IPS-20b (cell line): ENCODE measurements around the gene KCNN1.

ENCODE experiments used
- H3K27ac ChIP-seq: one replicate; pipeline ENCODE4 v1.5.1; 2013; ENCODE audit warnings: low read length
- H3K27me3 ChIP-seq: 2 replicates; pipeline ENCODE4 v1.6.1; 2013; ENCODE audit warnings: mild to moderate bottlenecking, low read length, inconsistent platforms; ENCODE audit not compliant: insufficient read depth
- H3K36me3 ChIP-seq: 2 replicates; pipeline ENCODE4 v1.6.1; 2013; ENCODE audit warnings: low read depth, mild to moderate bottlenecking, inconsistent platforms, low read length, moderate library complexity; ENCODE audit not compliant: insufficient read depth
- H3K4me1 ChIP-seq: 2 replicates; pipeline ENCODE4 v1.6.1; 2013; ENCODE audit warnings: mild to moderate bottlenecking, control low read depth, inconsistent platforms, low read length, moderate library complexity; ENCODE audit not compliant: insufficient read depth
- H3K4me3 ChIP-seq: 2 replicates; pipeline ENCODE4 v1.5.1; 2013; ENCODE audit warnings: mild to moderate bottlenecking, low read length, inconsistent platforms
- H3K9ac ChIP-seq: 2 replicates; pipeline ENCODE4 v1.6.1; 2013; ENCODE audit warnings: low read depth, mild to moderate bottlenecking, inconsistent platforms, low read length, moderate library complexity
- H3K9me3 ChIP-seq: 2 replicates; pipeline ENCODE4 v1.6.1; 2013; ENCODE audit warnings: mild to moderate bottlenecking, low read depth, low read length, inconsistent platforms; ENCODE audit not compliant: insufficient read depth

The KCNN1 gene

DNA sequence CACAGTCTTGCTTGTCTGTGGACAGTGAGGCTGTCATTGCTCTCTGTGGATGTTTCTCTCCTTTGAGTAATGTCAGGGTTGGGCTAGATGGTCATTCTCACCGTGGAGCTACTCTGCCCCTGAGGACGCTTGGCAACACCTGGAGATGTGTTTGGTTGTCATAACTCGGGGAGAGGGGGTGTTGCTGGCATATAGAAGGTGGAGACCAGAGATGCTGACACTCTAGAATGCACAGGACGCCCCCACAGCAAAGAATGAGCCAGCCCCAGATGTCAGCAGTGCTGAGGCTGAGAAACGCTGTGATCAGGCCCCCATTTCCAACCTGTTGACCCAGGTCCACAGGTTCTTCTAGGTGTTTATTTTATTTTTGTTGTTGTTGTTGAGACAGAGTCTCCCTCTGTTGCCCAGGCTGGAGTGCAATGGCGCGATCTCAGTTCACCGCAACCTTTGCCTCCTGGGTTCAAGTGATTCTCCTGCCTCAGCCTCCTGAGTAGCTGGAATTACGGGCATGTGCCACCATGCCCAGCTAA, 29.5 kb upstream of the KCNN1 start:
- H3K36me3 ChIP-seq: peaks cover 9% of the 10 kb centered on the region
- H3K4me1 ChIP-seq: no peaks in the 10 kb centered on the region
- H3K27me3 ChIP-seq: no peaks in the 10 kb centered on the region
- H3K27ac ChIP-seq: no peak overlapping the region
- no peak overlapping the region for H3K9ac ChIP-seq
- H3K4me3 ChIP-seq: no peak overlapping the region
- H3K9me3 ChIP-seq: no peaks in the 10 kb centered on the region

DNA sequence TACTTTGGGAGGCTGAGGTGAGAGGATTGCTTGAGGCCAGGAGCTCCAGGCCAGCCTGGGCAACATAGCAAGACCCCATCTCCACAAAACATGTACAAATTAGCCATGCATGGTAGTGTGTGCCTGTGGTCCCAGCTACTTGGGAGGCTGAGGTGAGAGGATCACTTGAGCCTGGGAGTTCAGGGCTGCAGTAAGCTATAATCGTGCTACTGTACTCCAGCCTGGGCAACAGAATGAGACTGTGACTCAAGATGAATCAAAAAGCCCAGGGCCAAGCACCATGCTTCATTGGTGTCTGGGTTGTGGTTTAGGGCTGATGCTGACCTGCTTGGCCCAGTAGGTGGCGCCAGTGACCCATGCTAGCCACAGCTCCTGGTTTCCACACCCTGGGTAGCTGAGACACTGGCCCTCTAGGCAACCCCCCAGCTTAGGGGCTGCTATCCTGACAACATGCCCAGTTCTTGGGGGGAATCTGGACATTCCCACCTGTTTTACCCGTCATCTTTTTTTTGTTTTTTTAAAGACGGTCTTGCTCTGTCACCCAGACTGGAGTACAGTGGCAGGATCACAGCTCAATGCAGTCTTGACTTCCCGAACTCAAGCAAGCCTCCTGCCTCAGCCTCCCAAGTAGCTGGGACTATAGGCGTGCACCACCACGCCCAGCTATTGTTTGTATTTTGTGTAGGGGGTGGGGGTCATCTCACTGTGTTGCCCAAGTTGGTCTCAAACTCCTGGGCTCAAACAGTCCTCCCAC, 28.6 kb upstream of the KCNN1 start:
- H3K9me3 ChIP-seq: no peaks in the 10 kb centered on the region
- no peak overlapping the region for H3K9ac ChIP-seq
- H3K4me3 ChIP-seq: no peak overlapping the region
- peaks cover 9% of the 10 kb centered on the region for H3K36me3 ChIP-seq
- H3K4me1 ChIP-seq: no peaks in the 10 kb centered on the region
- no peak overlapping the region for H3K27ac ChIP-seq
- H3K27me3 ChIP-seq: no peaks in the 10 kb centered on the region

DNA sequence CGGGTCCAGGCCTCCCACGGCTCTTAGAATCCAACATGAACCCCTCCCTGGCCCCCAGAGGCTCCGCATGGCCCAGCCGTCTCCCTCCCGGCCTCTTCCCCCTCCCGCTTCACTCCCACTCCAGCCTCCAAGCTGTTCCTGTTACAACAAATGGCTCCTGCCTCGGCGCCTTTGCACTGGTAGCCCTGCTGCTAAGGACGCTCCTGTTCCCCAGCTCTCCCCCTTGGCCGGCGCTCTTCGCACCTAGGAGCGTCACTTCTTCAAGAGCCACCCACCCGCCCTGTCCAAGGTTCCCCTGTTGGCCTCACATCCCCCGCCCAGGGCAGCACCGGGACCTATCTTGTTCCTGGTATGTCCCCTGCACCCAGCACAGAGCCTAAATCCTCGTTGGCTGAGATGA, 24.7 kb upstream of the KCNN1 start:
- no peak overlapping the region for H3K4me3 ChIP-seq
- peaks cover 3% of the 10 kb centered on the region; the same call in 1 of the 2 replicates for H3K4me1 ChIP-seq
- no peaks in the 10 kb centered on the region for H3K27me3 ChIP-seq
- 0 out of 2 replicates have a peak overlapping the region, but pooled peaks have one; percentile 42 for H3K9ac ChIP-seq
- H3K9me3 ChIP-seq: no peaks in the 10 kb centered on the region
- H3K36me3 ChIP-seq: peaks cover 13% of the 10 kb centered on the region
- no peak overlapping the region for H3K27ac ChIP-seq

DNA sequence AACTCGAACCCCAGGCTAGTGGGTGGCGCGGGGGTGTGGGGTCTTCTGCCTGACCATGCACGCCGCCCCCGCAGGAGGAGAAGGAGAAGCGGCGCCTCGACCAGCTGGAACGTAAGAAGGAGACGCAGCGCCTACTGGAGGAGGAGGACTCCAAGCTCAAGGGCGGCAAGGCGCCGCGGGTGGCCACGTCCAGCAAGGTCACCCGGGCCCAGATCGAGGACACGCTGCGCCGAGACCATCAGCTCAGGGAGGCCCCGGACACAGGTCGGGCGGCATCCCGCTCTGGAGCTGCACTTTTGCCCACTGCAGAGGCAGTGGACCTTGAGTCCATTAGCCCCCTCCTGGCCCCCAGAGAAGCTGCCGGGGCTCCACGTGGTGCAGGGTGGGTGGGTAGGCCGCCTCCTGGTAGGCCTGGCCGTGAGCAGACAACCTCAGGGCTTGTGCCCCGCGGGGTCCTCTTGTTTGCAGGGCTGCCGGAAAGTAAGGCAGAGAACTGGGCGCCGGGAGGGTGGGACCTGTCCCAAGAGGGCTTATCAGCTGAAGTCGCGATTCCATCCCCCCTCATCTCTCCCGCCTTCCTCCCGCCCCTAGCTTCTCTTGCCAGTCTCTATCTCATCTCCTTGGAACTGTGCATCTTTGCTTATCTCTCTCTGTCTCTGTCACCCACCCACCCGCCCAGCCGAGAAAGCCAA, 24.2 kb upstream of the KCNN1 start:
- Histone ChIP-seq H3K4me3 (no peak overlapping the region; the same call in 1 of the 2 replicates), H3K27me3 (no peaks in the 10 kb centered on the region), H3K27ac (no peak overlapping the region), H3K9me3 (no peaks in the 10 kb centered on the region), H3K4me1 (peaks cover 4% of the 10 kb centered on the region; the same call in 1 of the 2 replicates), H3K36me3 (peaks cover 13% of the 10 kb centered on the region), H3K9ac (peak overlapping the region; percentile 42; the same call in 1 of the 2 replicates)

DNA sequence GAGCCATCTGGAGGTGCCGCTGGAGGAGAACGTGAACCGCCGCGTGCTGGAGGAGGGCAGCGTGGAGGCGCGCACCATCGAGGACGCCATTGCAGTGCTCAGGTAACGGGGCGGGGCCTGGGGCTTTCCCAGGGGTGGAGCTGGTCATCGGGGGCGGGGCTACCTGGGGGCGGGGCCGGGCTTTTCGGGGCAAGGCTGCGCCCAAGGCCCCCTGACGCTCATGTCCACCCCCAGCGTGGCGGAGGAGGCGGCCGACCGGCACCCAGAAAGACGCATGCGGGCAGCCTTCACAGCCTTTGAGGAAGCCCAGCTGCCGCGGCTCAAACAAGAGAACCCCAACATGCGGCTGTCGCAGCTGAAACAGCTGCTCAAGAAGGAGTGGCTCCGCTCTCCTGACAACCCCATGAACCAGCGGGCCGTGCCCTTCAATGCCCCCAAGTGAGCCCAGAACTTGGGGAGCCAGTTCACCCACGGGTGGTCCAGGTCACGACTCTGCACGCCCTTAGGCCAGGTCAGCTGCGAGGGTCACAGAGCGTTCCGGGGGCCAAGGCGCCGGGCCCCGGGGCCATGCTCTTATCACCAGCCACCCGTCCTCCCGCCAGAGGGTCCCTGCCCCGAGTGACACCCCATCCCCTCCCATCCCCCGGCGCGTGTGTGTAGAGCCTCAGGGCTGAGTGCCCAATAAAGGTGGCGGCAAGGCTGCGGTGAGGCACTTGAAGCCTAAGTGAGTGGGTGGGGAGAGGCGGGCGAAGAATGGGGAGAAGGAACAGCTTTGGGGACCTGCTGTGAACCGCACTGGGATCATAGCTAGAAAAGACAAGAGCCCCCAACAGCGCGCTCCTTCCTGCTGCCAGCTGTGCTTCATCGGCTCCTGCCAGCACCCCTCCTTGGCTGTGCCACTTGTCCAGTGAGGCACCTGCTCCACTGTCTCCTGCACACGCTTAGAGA, 23.4 kb upstream of the KCNN1 start:
- Histone ChIP-seq H3K9ac (no peak overlapping the region), H3K27ac (no peak overlapping the region), H3K36me3 (peaks cover 11% of the 10 kb centered on the region), H3K27me3 (no peaks in the 10 kb centered on the region), H3K4me3 (no peak overlapping the region), H3K4me1 (peaks cover 4% of the 10 kb centered on the region; the same call in 1 of the 2 replicates), H3K9me3 (no peaks in the 10 kb centered on the region)

DNA sequence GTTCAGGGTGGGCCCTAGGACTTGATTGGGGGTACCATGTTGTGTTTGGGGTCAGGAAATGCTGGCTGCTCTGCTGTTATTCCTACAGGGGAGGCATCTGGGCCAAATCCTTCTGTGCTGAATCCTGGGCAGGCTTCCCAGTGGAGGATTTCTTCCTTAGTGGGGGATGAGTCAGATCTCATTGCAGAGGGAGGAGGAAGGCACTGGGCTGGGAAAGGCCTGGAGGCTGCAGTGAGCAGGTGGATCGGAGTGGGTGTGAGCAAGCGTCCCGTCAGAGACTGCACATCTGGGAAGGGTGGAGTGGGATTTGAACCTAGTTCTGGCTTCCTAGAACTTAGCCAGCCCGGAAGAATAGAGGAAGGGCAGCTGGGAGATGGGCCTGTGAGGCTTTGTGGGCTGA, 22.6 kb upstream of the KCNN1 start:
- Histone ChIP-seq H3K36me3 (peaks cover 9% of the 10 kb centered on the region; the same call in 1 of the 2 replicates), H3K9me3 (no peaks in the 10 kb centered on the region), H3K27ac (no peak overlapping the region), H3K27me3 (peaks cover 7% of the 10 kb centered on the region), H3K4me3 (no peak overlapping the region), H3K4me1 (peaks cover 4% of the 10 kb centered on the region; the same call in 1 of the 2 replicates), H3K9ac (no peak overlapping the region)

DNA sequence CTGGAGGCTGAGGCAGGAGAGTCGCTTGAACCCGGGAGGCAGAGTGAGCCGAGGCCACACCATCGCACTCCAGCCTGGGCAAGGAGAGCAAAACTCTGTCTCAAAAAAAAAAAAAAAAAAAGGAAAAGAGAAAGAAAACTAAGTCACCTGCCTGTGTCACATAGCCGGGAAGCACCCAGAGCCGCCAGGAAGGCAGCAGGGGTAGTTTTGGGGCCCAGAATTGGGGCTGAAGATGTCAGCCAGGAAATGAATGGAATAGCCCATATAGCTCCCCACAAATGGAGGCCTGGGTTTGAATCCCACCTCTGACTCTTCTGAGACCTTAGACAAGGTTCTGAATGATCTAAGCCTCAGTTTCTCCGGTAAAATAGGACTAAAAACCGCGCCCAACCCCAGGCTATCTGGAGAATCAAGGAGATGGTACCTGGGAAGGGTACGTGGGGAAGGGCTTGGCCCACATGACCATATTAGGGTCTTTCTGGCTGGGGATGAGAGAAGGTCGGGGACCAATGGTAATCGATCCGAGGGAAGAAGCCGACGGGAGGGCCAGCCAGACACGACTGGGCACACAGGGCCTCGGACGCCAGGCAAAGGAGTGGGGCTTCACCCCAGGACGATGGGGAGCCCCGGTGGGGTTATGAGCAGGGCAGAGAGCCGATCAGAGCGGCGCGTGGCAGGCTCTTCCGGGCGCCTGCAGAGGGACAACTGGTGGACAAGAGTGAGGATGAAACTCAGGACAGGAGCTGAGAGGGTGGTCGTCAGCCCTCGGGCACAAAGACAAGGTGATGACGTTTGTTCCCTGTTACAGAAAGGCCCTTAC, 19.7 kb upstream of the KCNN1 start:
- Histone ChIP-seq H3K9ac (peak overlapping the region; percentile 84; the same call in 1 of the 2 replicates), H3K36me3 (peaks cover 4% of the 10 kb centered on the region; the same call in 1 of the 2 replicates), H3K27me3 (peaks cover 36% of the 10 kb centered on the region), H3K27ac (no peak overlapping the region), H3K4me3 (peak overlapping the region; percentile 74), H3K9me3 (no peaks in the 10 kb centered on the region), H3K4me1 (peaks cover 15% of the 10 kb centered on the region; the same call in 1 of the 2 replicates)

DNA sequence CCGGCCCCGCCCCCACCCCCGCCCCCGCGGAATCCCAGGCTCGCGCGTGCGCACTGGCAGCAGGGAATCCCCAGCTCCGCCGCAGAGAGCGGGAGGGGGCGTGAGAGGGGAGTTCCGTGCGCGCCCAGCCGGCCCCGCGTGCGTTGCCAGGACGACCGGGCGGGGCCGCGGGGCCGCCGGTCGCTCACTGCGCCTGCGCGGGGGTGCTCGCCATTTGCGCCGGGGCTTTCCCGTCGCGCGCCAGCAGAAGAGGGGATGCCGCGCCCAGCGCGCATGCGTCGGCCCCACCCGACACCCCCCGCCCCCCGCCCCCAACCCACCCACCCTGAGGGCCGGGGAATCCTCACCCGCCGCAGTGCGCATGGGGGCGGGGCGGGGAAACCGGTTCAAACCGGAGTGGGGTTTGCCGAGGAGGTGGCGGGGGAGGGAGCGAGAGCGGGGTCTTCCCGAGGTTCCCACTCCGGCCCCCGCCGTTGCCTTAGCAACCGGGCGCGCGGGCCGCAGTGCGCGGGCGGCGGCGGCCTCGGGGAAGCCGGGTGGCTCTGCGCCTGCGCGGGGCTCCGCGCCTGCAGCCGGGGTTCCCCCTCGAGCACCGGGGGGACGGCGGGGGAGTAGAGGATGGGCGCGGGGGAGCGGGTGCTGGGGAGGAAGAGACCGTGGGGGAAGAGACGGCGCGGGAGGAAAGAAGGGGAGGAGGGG, 18.9 kb upstream of the KCNN1 start:
- Histone ChIP-seq H3K27ac (no peak overlapping the region), H3K9me3 (no peaks in the 10 kb centered on the region), H3K36me3 (peaks cover 4% of the 10 kb centered on the region; the same call in 1 of the 2 replicates), H3K27me3 (peaks cover 44% of the 10 kb centered on the region), H3K4me1 (peaks cover 19% of the 10 kb centered on the region; the same call in 1 of the 2 replicates), H3K9ac (peak overlapping the region; percentile 66; the same call in 1 of the 2 replicates), H3K4me3 (peak overlapping the region; percentile 70; the same call in 1 of the 2 replicates)

DNA sequence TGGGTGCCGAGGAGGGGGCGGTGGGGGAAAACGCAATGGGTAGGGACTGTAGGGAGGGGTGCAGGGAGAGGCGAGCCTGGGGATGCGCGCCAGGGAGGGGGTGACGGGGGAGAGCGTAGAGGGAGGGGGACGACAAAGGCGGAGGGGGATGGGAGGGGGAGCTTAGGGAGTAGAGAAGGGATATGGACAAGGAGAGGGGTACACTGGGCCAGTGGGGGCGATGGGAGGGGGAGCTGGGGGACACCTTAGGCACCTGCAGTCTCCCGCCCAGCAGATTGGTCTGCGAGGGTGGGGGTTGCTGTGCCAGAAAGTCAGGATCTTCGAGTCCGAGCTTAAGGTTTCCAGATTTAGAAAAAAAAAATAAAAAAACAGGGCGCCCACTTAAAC, 18.4 kb upstream of the KCNN1 start:
- Histone ChIP-seq H3K4me3 (peak overlapping the region; percentile 70), H3K36me3 (peaks cover 4% of the 10 kb centered on the region; the same call in 1 of the 2 replicates), H3K4me1 (peaks cover 19% of the 10 kb centered on the region; the same call in 1 of the 2 replicates), H3K27ac (no peak overlapping the region), H3K9ac (peak overlapping the region; percentile 66; the same call in 1 of the 2 replicates), H3K9me3 (no peaks in the 10 kb centered on the region), H3K27me3 (peaks cover 49% of the 10 kb centered on the region)
